ENCODE results near the gene PTPRT. TPM values are rescaled to one million over a fixed set of nuclear protein-coding genes. Genes with fewer than 3 reads are reported as not detected.

The PTPRT gene
- total RNA-seq, 1 experiment from 2014 or later, result 0.13 TPM

DNA sequence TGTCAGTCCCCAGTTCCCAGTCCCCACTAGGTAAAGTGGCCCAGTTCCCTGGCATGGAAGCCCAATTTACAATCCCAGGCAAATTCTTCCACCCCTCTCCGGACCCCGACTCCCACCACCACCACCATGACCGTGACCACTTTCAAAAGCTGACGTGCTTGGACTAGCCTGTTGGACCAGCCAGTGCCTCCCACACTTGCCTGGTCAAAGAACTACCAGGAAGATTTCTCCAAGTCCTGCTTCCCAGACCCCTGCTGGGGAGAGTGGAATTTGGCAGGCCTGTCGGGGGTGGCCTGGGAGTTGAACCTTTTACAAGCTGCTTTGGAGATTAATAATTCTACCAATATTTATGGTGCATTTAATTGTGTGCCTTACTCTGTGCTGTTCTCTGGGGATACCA, 1.4 kb upstream of the PTPRT start:
- Histone ChIP-seq H4K20me1 (ENCODE audit: control insufficient read depth, insufficient read depth, insufficient read length) (no peaks in the 10 kb centered on the region), H3T11ph (ENCODE audit: low read length) (no peak overlapping the region), H3K79me2 (ENCODE audit: insufficient read depth, low read length) (no peaks in the 10 kb centered on the region), H2BK20ac (ENCODE audit: low read depth, low read length, poor library complexity, severe bottlenecking) (no peak overlapping the region), H4K8ac (replicated peaks; ENCODE audit: insufficient read length, low read depth, low read length) (no peak overlapping the region), H3K4me1 (ENCODE audit: insufficient read depth, low read length) (no peaks in the 10 kb centered on the region), H2AK5ac (ENCODE audit: insufficient read length, low read length) (no peak overlapping the region), H2BK120ac (ENCODE audit: low read depth, low read length, poor library complexity, severe bottlenecking) (no peak overlapping the region), H4K5ac (ENCODE audit: insufficient read length, low read depth, low read length) (no peak overlapping the region), H3K23ac (ENCODE audit: insufficient read length, low read depth, low read length) (no peak overlapping the region), H3K18ac (ENCODE audit: insufficient read length, low read depth, low read length) (no peak overlapping the region), H2BK5ac (ENCODE audit: insufficient read length, low read length) (no peak overlapping the region), H3K4me2 (ENCODE audit: insufficient read depth, insufficient read length, low read length) (no peak overlapping the region), H3K9me3 (ENCODE audit: control insufficient read depth, low read depth, low read length) (no peaks in the 10 kb centered on the region), H3K23me2 (ENCODE audit: insufficient read length, low read depth, low read length, poor library complexity, severe bottlenecking) (peaks cover 19% of the 10 kb centered on the region), H3K14ac (ENCODE audit: insufficient read depth, low read length) (no peak overlapping the region), H4K91ac (ENCODE audit: insufficient read length, low read depth, low read length) (no peak overlapping the region), H3K9ac (ENCODE audit: extremely low read depth, insufficient read length, low read length) (no peak overlapping the region), H3K27me3 (ENCODE audit: insufficient read depth, low read length) (peaks cover 27% of the 10 kb centered on the region), H3K79me1 (ENCODE audit: insufficient read depth, low read depth, low read length, poor library complexity, severe bottlenecking) (no peaks in the 10 kb centered on the region), H3K4ac (ENCODE audit: low read depth, low read length) (no peak overlapping the region), H3K56ac (ENCODE audit: insufficient read length, low read depth, low read length) (no peak overlapping the region), H2BK15ac (ENCODE audit: low read depth, low read length) (no peak overlapping the region), H3K27ac (ENCODE audit: insufficient read length, low read depth, low read length) (no peak overlapping the region), H2AFZ (ENCODE audit: low read length) (no peak overlapping the region), H2BK12ac (ENCODE audit: insufficient read length, low read depth, low read length) (no peak overlapping the region)
- no CpG with 5 or more reads among the region's 5 CpGs for WGBS (ENCODE audit: extremely low coverage, insufficient read length, low lambda C conversion rate)
- peak overlapping the region; percentile 16 to 88; a peak in 1 of 5 replicates for H3K4me3 Mint-ChIP-seq
- TF ChIP-seq, protein P1, sequence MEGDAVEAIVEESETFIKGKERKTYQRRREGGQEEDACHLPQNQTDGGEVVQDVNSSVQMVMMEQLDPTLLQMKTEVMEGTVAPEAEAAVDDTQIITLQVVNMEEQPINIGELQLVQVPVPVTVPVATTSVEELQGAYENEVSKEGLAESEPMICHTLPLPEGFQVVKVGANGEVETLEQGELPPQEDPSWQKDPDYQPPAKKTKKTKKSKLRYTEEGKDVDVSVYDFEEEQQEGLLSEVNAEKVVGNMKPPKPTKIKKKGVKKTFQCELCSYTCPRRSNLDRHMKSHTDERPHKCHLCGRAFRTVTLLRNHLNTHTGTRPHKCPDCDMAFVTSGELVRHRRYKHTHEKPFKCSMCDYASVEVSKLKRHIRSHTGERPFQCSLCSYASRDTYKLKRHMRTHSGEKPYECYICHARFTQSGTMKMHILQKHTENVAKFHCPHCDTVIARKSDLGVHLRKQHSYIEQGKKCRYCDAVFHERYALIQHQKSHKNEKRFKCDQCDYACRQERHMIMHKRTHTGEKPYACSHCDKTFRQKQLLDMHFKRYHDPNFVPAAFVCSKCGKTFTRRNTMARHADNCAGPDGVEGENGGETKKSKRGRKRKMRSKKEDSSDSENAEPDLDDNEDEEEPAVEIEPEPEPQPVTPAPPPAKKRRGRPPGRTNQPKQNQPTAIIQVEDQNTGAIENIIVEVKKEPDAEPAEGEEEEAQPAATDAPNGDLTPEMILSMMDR (conservative IDR thresholded peaks at IDR 0.05), result no peak
- DNase-seq, result no peak
- H3K4me1 Mint-ChIP-seq, result peaks cover 12 to 24% of the 10 kb centered on the region in 2 experiments
- no peaks in the 10 kb centered on the region; a peak in 1 of 5 replicates for H3K9me3 Mint-ChIP-seq
- peaks cover 92% of the 10 kb centered on the region for H3K27me3 Mint-ChIP-seq (ENCODE audit: low read depth)
- H3K36me3 Mint-ChIP-seq (ENCODE audit: insufficient read depth in 1 of 3, low read depth in 3 of 3), result no peaks in the 10 kb centered on the region; a peak in 1 of 7 replicates
- no peak overlapping the region for H3K27ac Mint-ChIP-seq
